Keratinocyte (primary cell): ENCODE data around the gene ESR2. TPM values are rescaled to one million over a fixed set of nuclear protein-coding genes. Genes with fewer than 3 reads are reported as not detected.
A peak's percentile ranks its signal among the peaks of the same experiment; 100 is the strongest.

Experiments
- DNase-seq: peaks from one replicate; pipeline ENCODE4 v3.0.0-alpha.2; 2011; ENCODE audit warnings: low read depth, missing footprints, low spot score
- FAIRE-seq: peaks from 2 replicates; lab custom pipeline; 2011; peaks lifted over from hg19 to GRCh38; lab: Jason Lieb, UNC
- H2AFZ ChIP-seq: 2 replicates; pipeline ENCODE4 v1.6.0; 2012; ENCODE audit warnings: low read length, control low read depth, inconsistent platforms; ENCODE audit not compliant: control insufficient read depth
- H3K27ac ChIP-seq: 2 replicates; pipeline ENCODE4 v1.5.1; 2011; ENCODE audit warnings: low read length; ENCODE audit not compliant: control insufficient read depth, insufficient read depth
- H3K27me3 ChIP-seq: 3 replicates; pipeline ENCODE4 v1.6.0; 2011; ENCODE audit warnings: low read length; ENCODE audit not compliant: control insufficient read depth, insufficient read depth; ENCODE audit errors: extremely low read depth
- H3K36me3 ChIP-seq, 2 experiments: 2 replicates in 1 of 2; 3 replicates in 1 of 2; pipeline ENCODE4 v1.5.1; 2011; ENCODE audit warnings: low read length in 2 of 2, mild to moderate bottlenecking in 1 of 2; ENCODE audit not compliant: control insufficient read depth in 2 of 2, insufficient read depth in 2 of 2; ENCODE audit errors: extremely low read depth in 1 of 2
- H3K4me1 ChIP-seq: 3 replicates; pipeline ENCODE4 v1.5.1; 2011; ENCODE audit warnings: low read length; ENCODE audit not compliant: control insufficient read depth, insufficient read depth; ENCODE audit errors: extremely low read depth
- H3K4me2 ChIP-seq: 3 replicates; pipeline ENCODE4 v1.6.0; 2011; ENCODE audit warnings: low read depth, low read length; ENCODE audit not compliant: control insufficient read depth, insufficient read depth; ENCODE audit errors: extremely low read depth
- H3K4me3 ChIP-seq, 3 experiments: fragments of 200-600 bp in 1 of 3; sonication (generic) in 1 of 3; 2 replicates in 2 of 3; 3 replicates in 1 of 3; pipeline ENCODE4 v1.5.1; 2011 to 2016; ENCODE audit warnings: low read length in 3 of 3, mild to moderate bottlenecking in 3 of 3, control low read depth in 2 of 3, inconsistent platforms in 1 of 3, low read depth in 1 of 3, mixed read lengths in 1 of 3, mixed run types in 1 of 3, moderate library complexity in 1 of 3; ENCODE audit not compliant: control insufficient read depth in 2 of 3, insufficient read depth in 2 of 3; ENCODE audit errors: extremely low read depth in 1 of 3
- H3K79me2 ChIP-seq: 2 replicates; pipeline ENCODE4 v1.6.0; 2012; ENCODE audit warnings: low read length; ENCODE audit not compliant: control insufficient read depth, insufficient read depth
- H3K9ac ChIP-seq: 3 replicates; pipeline ENCODE4 v1.6.0; 2011; ENCODE audit warnings: low read length; ENCODE audit not compliant: control insufficient read depth, insufficient read depth; ENCODE audit errors: extremely low read depth
- H3K9me1 ChIP-seq: 3 replicates; pipeline ENCODE4 v1.6.0; 2011; ENCODE audit warnings: low read length; ENCODE audit not compliant: control insufficient read depth, insufficient read depth; ENCODE audit errors: extremely low read depth
- H3K9me3 ChIP-seq: 2 replicates; pipeline ENCODE4 v1.5.1; 2012; ENCODE audit warnings: low read depth, low read length; ENCODE audit not compliant: control insufficient read depth
- H4K20me1 ChIP-seq: 3 replicates; pipeline ENCODE4 v1.6.0; 2011; ENCODE audit warnings: low read length; ENCODE audit not compliant: control insufficient read depth, insufficient read depth; ENCODE audit errors: extremely low read depth
- CTCF ChIP-seq, 3 experiments: IDR thresholded peaks in 1 of 3; conservative IDR thresholded peaks in 1 of 3; optimal IDR thresholded peaks in 1 of 3; 2 replicates in 2 of 3; 3 replicates in 1 of 3; pipeline versions ENCODE3 to v1.5.1; 2011; ENCODE audit warnings: low read length in 3 of 3, mild to moderate bottlenecking in 3 of 3, moderate library complexity in 2 of 3, control low read depth in 1 of 3, inconsistent platforms in 1 of 3; ENCODE audit not compliant: insufficient read depth in 2 of 3; ENCODE audit errors: extremely low read depth in 1 of 3
- EZH2 ChIP-seq: IDR thresholded peaks from one replicate; pipeline ENCODE4 v1.6.1; 2012; ENCODE audit warnings: inconsistent platforms, mild to moderate bottlenecking, low read length, moderate library complexity
- dilution Hi-C: fragments of 300-500 bp; cut with MboI; formaldehyde crosslinking; loops from one replicate; pipeline ENCODE4 v1.7.0; 2020; ENCODE audit warnings: low sequenced_read_pairs; ENCODE audit not compliant: extremely low pct_ligation_motif_present
- polyA plus RNA-seq, 5 experiments: library from polyadenylated mRNA; depleted of rRNA in 3 of 5; stranded (reverse) in 3 of 5; stranded (forward) in 1 of 5; unstranded in 1 of 5; fragments of >200 nt; gene quantifications; 1 replicate in 1 of 5; 2 replicates in 3 of 5; 3 replicates in 1 of 5; pipeline versions ENCODE4 v1.2.1 to v1.2.3, GENCODE V29; 2011 to 2012; ENCODE audit warnings: missing spikeins in 2 of 5, low read depth in 1 of 5, low replicate concordance in 1 of 5

The ESR2 gene
- polyA plus RNA-seq, 1 donor (not counting 4 experiments of a cell fraction or from before 2014, with no cell fraction given) = 0.03 TPM

DNA sequence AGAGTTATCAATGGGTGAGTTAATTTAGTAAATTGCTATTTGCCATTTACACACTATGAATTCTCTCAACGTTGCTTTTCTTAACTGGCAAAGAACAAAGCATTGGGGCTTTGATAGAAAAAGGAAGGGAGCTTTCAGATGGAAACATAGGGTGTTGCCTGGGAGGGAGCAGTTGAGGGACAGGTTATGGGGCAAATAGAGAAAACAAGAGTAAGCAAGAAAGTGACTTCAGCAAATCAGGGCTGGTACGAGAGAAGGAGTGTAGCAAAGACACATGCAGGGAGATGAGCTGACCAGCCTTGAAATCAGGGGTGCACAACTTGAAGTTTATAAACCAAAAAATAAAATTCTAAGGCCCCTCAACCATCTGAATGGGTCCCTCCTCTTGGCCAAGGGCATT, 15.7 kb downstream of the ESR2 start:
- dilution Hi-C loops = loop anchor here (25.0 kb wide), 1 partner anchor 241 kb away; no protein-coding TSS in a partner anchor
- peaks cover 3% of the 10 kb centered on the region for H3K4me1 ChIP-seq

GRCh38 chr14:64272019-64272418, 22.2 kb downstream of the ESR2 start:
- TF ChIP-seq CTCF (optimal IDR thresholded peaks at IDR 0.05 in 1 of 3, IDR thresholded peaks at IDR 0.05 in 1 of 3, conservative IDR thresholded peaks at IDR 0.05 in 1 of 3; ENCODE audit: extremely low read depth in 1 of 3, insufficient read depth in 2 of 3, low read length in 3 of 3) (no peak), EZH2 (no peak)
- no peaks in the 10 kb centered on the region for H3K27me3 ChIP-seq
- H4K20me1 ChIP-seq = no peaks in the 10 kb centered on the region
- no peak overlapping the region for H3K4me2 ChIP-seq
- DNase-seq = no peak
- no peaks in the 10 kb centered on the region for H3K4me1 ChIP-seq
- peak overlapping the region; percentile 6 for H2AFZ ChIP-seq
- H3K9me3 ChIP-seq = no peaks in the 10 kb centered on the region
- H3K9me1 ChIP-seq = no peaks in the 10 kb centered on the region
- dilution Hi-C loops = no loop called here
- no peak for FAIRE-seq
- no peaks in the 10 kb centered on the region for H3K79me2 ChIP-seq
- no peak overlapping the region for H3K27ac ChIP-seq
- H3K36me3 ChIP-seq = no peaks in the 10 kb centered on the region
- no peak overlapping the region for H3K9ac ChIP-seq
- H3K4me3 ChIP-seq = no peak overlapping the region

More for the DNA sequence above, 15.7 kb downstream of the ESR2 start:
- DNase-seq (no peak), FAIRE-seq (no peak)
- Histone ChIP-seq H2AFZ (no peak overlapping the region), H3K9me3 (no peaks in the 10 kb centered on the region), H3K36me3 (no peaks in the 10 kb centered on the region), H3K9ac (no peak overlapping the region), H4K20me1 (no peaks in the 10 kb centered on the region), H3K4me2 (no peak overlapping the region), H3K4me3 (no peak overlapping the region), H3K9me1 (no peaks in the 10 kb centered on the region), H3K79me2 (no peaks in the 10 kb centered on the region), H3K27ac (no peak overlapping the region), H3K27me3 (no peaks in the 10 kb centered on the region)
- no peak for TF ChIP-seq EZH2
- TF ChIP-seq CTCF (optimal IDR thresholded peaks at IDR 0.05 in 1 of 3, IDR thresholded peaks at IDR 0.05 in 1 of 3, conservative IDR thresholded peaks at IDR 0.05 in 1 of 3; ENCODE audit: extremely low read depth in 1 of 3, insufficient read depth in 2 of 3, low read length in 3 of 3) = no peak
